ENCODE measurements around the gene DENND1A.

DNA sequence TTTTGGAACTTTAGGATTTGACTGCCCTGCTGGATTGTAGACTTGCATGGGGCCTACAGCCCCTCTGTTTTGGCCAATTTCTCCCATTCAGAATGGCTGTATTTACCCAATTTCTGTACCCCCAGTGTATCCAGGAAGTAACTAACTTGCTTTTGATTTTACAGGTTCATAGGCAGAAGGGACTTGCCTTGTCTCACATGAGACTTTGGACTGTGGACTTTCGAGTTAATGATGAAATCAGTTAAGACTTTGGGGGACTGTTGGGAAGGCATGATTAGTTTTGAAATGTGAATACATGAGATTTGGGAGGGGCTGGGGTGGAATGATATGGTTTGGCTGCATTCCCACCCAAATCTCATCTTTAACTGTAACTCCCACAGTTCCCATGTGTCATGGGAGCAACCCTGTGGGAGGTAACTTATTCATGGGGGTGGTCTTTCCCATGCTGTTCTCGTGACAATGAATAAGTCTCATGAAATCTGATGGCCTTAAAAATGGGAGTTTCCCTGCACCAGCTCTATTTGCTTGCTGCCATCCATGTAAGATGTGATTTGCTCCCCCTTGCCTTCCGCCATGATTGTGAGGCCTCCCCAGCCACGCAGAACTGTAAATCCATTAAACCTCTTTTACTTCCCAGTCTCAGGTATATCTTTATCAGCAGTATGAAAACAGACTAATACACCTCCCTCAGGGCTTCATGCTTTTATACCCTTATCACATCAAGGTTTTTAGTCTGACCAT lies 206.6 kb downstream of the DENND1A start:
- TF ChIP-seq, protein P1, sequence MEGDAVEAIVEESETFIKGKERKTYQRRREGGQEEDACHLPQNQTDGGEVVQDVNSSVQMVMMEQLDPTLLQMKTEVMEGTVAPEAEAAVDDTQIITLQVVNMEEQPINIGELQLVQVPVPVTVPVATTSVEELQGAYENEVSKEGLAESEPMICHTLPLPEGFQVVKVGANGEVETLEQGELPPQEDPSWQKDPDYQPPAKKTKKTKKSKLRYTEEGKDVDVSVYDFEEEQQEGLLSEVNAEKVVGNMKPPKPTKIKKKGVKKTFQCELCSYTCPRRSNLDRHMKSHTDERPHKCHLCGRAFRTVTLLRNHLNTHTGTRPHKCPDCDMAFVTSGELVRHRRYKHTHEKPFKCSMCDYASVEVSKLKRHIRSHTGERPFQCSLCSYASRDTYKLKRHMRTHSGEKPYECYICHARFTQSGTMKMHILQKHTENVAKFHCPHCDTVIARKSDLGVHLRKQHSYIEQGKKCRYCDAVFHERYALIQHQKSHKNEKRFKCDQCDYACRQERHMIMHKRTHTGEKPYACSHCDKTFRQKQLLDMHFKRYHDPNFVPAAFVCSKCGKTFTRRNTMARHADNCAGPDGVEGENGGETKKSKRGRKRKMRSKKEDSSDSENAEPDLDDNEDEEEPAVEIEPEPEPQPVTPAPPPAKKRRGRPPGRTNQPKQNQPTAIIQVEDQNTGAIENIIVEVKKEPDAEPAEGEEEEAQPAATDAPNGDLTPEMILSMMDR (IDR thresholded peaks at IDR 0.05): no peak
- no peak for TF ChIP-seq POLR2A (IDR thresholded peaks at IDR 0.05)

Measured in heart left ventricle (tissue), 13 donors.